HCT116 (cell line): ENCODE measurements around the gene FSIP1. TPM values are rescaled to one million over a fixed set of nuclear protein-coding genes. Genes with fewer than 3 reads are reported as not detected.

Experiments used
- ATAC-seq: fragments of 200-7000 bp; cut with Tn5 transposase; 2 replicates; pipeline ENCODE4 v1.9.1; 2020; ENCODE audit warnings: mild to moderate bottlenecking, moderate library complexity
- BruUV-seq: library from RNA; stranded (reverse); fragments of 400-500 nt; replicated peaks from 2 replicates; lab custom pipeline; 2021; lab: Mats Ljungman, UMichigan
- CTCF ChIA-PET: fragments of 300-600 bp; sonication (Branson Sonifier 250); formaldehyde crosslinking; loops from one replicate; lab custom pipeline; 2021; ENCODE audit warnings: antibody characterized with exemption; lab: Charles Lee
- POLR2A ChIA-PET: fragments of 300-600, 350-600 bp; sonication (Branson Sonifier 250); formaldehyde crosslinking; loops from one replicate; lab custom pipeline; 2021; ENCODE audit warnings: antibody characterized with exemption; lab: Charles Lee
- RAD21 ChIA-PET, 2 experiments: fragments of 300-600 bp; sonication (Branson Sonifier 250); formaldehyde crosslinking; loops; one replicate each; lab custom pipeline; 2023; ENCODE audit warnings: low total read pairs in 2 of 2; ENCODE audit not compliant: uncharacterized antibody in 2 of 2, unreplicated experiment in 2 of 2, low non-redundant PET in 1 of 2; lab: Charles Lee
- DNase-seq: peaks from one replicate; pipeline ENCODE4 v3.0.0-alpha.2; 2010; ENCODE audit warnings: low read depth, low spot score
- H2AFZ ChIP-seq: fragments of 200-600 bp; shearing (Covaris generic), sonication (generic); 2 replicates; pipeline ENCODE4 v1.6.1; 2017; ENCODE audit warnings: low read depth, mixed run types, mixed read lengths, antibody characterized with exemption, low read length; ENCODE audit not compliant: poor library complexity, severe bottlenecking
- H3K27ac ChIP-seq: 2 replicates; pipeline ENCODE4 v1.5.1; 2012; ENCODE audit warnings: low read depth, low read length
- H3K27me3 ChIP-seq: fragments of 200-600 bp; sonication (generic); 2 replicates; pipeline ENCODE4 v1.6.1; 2016; ENCODE audit warnings: mixed run types, low read length, mixed read lengths; ENCODE audit not compliant: insufficient read depth
- H3K36me3 ChIP-seq, 2 experiments: fragments of 200-500 bp in 1 of 2; fragments of 200-600 bp in 1 of 2; sonication (Bioruptor generic) in 1 of 2; sonication (generic) in 1 of 2; 2 replicates each; pipeline versions ENCODE4 v1.5.1 to v1.6.1; 2014 to 2016; ENCODE audit warnings: low read length in 2 of 2, inconsistent platforms in 1 of 2, mixed read lengths in 1 of 2, mixed run types in 1 of 2; ENCODE audit not compliant: insufficient read depth in 2 of 2, control insufficient read depth in 1 of 2
- H3K4me1 ChIP-seq, 2 experiments: fragments of 200-600 bp in 1 of 2; sonication (generic) in 1 of 2; 2 replicates each; pipeline versions ENCODE4 v1.5.1 to v1.6.1; 2012 to 2017; ENCODE audit warnings: low read length in 2 of 2, inconsistent platforms in 1 of 2, mild to moderate bottlenecking in 1 of 2, mixed read lengths in 1 of 2, mixed run types in 1 of 2, moderate library complexity in 1 of 2; ENCODE audit not compliant: insufficient read depth in 2 of 2, control insufficient read depth in 1 of 2
- H3K4me2 ChIP-seq: fragments of 200-600 bp; sonication (generic); 2 replicates; pipeline ENCODE4 v1.6.1; 2017; ENCODE audit warnings: mixed run types, low read length, mixed read lengths
- H3K4me3 ChIP-seq, 2 experiments: fragments of 200-600 bp in 1 of 2; sonication (generic) in 1 of 2; replicated peaks in 1 of 2; 2 replicates each; pipeline ENCODE4 v1.5.1; 2011 to 2016; ENCODE audit warnings: low read length in 2 of 2, control low read depth in 1 of 2, low read depth in 1 of 2, mild to moderate bottlenecking in 1 of 2, mixed read lengths in 1 of 2, mixed run types in 1 of 2
- H3K79me2 ChIP-seq: fragments of 200-600 bp; sonication (generic); 2 replicates; pipeline ENCODE4 v1.6.1; 2017; ENCODE audit warnings: mild to moderate bottlenecking, mixed run types, low read length, moderate library complexity, mixed read lengths; ENCODE audit not compliant: insufficient read depth
- H3K9ac ChIP-seq: fragments of 200-600 bp; sonication (generic); 2 replicates; pipeline ENCODE4 v1.6.1; 2016; ENCODE audit warnings: low read length, mixed read lengths
- H3K9me2 ChIP-seq: fragments of 200-600 bp; sonication (generic), shearing (Covaris generic); 2 replicates; pipeline ENCODE4 v1.6.1; 2017; ENCODE audit warnings: mixed run types, mild to moderate bottlenecking, moderate library complexity; ENCODE audit not compliant: insufficient read depth
- H3K9me3 ChIP-seq, 2 experiments: fragments of 200-500 bp in 1 of 2; fragments of 200-600 bp in 1 of 2; sonication (Bioruptor generic) in 1 of 2; sonication (generic) in 1 of 2; 2 replicates each; pipeline ENCODE4 v1.6.1; 2014 to 2017; ENCODE audit warnings: low read length in 2 of 2, mixed read lengths in 2 of 2, inconsistent platforms in 1 of 2, low read depth in 1 of 2, mild to moderate bottlenecking in 1 of 2, mixed run types in 1 of 2, moderate library complexity in 1 of 2; ENCODE audit not compliant: control insufficient read depth in 1 of 2, insufficient read depth in 1 of 2
- H4K20me1 ChIP-seq: fragments of 200-600 bp; sonication (generic), shearing (Covaris generic); 2 replicates; pipeline ENCODE4 v1.6.1; 2017; ENCODE audit warnings: mixed run types, mild to moderate bottlenecking, moderate library complexity; ENCODE audit not compliant: insufficient read depth
- CBX3 ChIP-seq: IDR thresholded peaks from 2 replicates; pipeline ENCODE4 v1.6.1; 2012; ENCODE audit warnings: low read depth
- EGR1 ChIP-seq: IDR thresholded peaks from 2 replicates; pipeline ENCODE4 v1.6.1; 2012; ENCODE audit warnings: low read depth
- EZH2phosphoT487 ChIP-seq: fragments of 200-600 bp; IDR thresholded peaks from 2 replicates; pipeline ENCODE4 v1.6.1; 2018; ENCODE audit warnings: antibody characterized with exemption, borderline replicate concordance
- FOSL1 ChIP-seq: IDR thresholded peaks from 2 replicates; pipeline ENCODE4 v1.6.1; 2012; ENCODE audit warnings: low read depth
- POLR2A ChIP-seq: IDR thresholded peaks from 2 replicates; pipeline ENCODE4 v1.7.0; 2011; ENCODE audit warnings: borderline replicate concordance; ENCODE audit not compliant: insufficient read depth, insufficient read length; ENCODE audit errors: extremely low read depth
- POLR2AphosphoS5 ChIP-seq: IDR thresholded peaks from 2 replicates; pipeline ENCODE4 v1.6.1; 2011; ENCODE audit warnings: mild to moderate bottlenecking, low read depth, low read length, moderate library complexity
- RAD21 ChIP-seq: IDR thresholded peaks from 2 replicates; pipeline ENCODE4 v1.6.1; 2012; ENCODE audit warnings: low read depth, mild to moderate bottlenecking
- SIN3A ChIP-seq: IDR thresholded peaks from 2 replicates; pipeline ENCODE4 v1.6.1; 2012; ENCODE audit warnings: low read depth
- SP1 ChIP-seq: IDR thresholded peaks from 2 replicates; pipeline ENCODE4 v1.6.1; 2012; ENCODE audit warnings: low read depth
- SRF ChIP-seq: IDR thresholded peaks from 2 replicates; pipeline ENCODE4 v1.6.1; 2012; ENCODE audit warnings: low read depth
- YY1 ChIP-seq: IDR thresholded peaks from 2 replicates; pipeline ENCODE4 v1.6.1; 2011; ENCODE audit warnings: low read length, low read depth, moderate library complexity, mild to moderate bottlenecking; ENCODE audit not compliant: insufficient replicate concordance; ENCODE audit errors: extremely low read depth
- intact Hi-C: fragments of 100-400 bp; cut with micrococcal nuclease; formaldehyde crosslinking; loops from 2 replicates; pipeline ENCODE4 v1.10.0; 2022
- total RNA-seq: library from RNA; stranded (reverse); gene quantifications from one replicate; pipeline ENCODE4 v1.2.1, GENCODE V29; 2021; ENCODE audit not compliant: unreplicated experiment
- TF ChIP-seq, protein P1 (sequence below), 3 experiments: fragments of 200-600 bp in 1 of 3; sonication (generic) in 1 of 3; IDR thresholded peaks in 2 of 3; conservative IDR thresholded peaks in 1 of 3; 2 replicates each; pipeline ENCODE4 v1.5.1; 2012 to 2017; ENCODE audit warnings: low read depth in 2 of 3, low read length in 2 of 3, antibody characterized with exemption in 1 of 3, borderline replicate concordance in 1 of 3, control low read depth in 1 of 3, mild to moderate bottlenecking in 1 of 3, mixed read lengths in 1 of 3, mixed run types in 1 of 3, moderate library complexity in 1 of 3; ENCODE audit not compliant: insufficient read depth in 1 of 3

FSIP1 gene
- total RNA-seq, 1 experiment from 2014 or later: 0.42 TPM

DNA sequence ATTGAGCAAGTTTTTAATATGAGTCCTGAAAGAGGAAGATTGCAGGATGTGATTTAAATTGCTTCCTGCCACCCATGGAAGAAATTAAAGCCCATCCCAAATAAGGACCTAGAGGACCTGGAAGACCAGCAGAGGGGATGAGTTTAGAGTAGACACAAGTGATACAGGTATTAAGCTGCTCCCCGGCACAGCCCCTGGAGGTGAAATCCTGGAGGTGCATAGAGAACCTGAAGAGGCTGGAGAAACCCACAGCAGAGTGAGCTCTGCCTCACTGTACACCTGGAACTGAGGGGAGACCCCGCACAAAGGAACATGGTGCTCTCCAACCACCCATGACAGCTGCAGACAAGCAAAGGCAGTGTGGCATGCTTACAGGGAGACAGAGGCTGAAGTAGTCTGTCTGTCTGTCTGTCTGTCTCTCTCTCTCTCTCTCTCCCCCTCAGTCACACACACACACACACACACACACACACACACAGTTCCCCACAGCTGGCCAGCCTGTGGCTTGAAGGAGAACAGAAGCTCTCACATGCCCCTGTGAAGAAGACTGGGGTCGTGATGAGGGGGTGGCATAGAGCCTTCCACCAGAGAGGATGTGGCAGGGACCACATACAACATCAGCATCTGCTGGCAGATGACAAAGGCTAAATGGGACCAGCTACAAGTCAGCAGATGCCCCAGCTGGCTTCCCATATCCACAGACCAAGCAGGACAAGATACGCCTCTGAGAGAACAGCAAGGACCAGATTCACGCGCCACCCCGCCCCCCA lies 38.1 kb downstream of the FSIP1 start:
- H2AFZ ChIP-seq: no peak overlapping the region
- no peaks in the 10 kb centered on the region for H3K4me1 ChIP-seq
- ChIA-PET RAD21 (no interaction called here), CTCF (interaction anchor here (1.5 to 1.8 kb wide), 2 partner anchors 13 to 59 kb away, joined by 3 to 14 read pairs; no protein-coding TSS in a partner anchor), POLR2A (interaction anchor here (0.5 kb wide), 1 partner anchor 587 kb away, joined by 3 read pairs; no protein-coding TSS in a partner anchor)
- intact Hi-C loops: no loop called here
- ATAC-seq (peak; percentile 46; the same call in 1 of the 2 replicates), DNase-seq (no peak)
- H3K9me3 ChIP-seq: no peaks in the 10 kb centered on the region
- TF ChIP-seq FOSL1 (no peak), EGR1 (no peak)
- TF ChIP-seq, protein P1, sequence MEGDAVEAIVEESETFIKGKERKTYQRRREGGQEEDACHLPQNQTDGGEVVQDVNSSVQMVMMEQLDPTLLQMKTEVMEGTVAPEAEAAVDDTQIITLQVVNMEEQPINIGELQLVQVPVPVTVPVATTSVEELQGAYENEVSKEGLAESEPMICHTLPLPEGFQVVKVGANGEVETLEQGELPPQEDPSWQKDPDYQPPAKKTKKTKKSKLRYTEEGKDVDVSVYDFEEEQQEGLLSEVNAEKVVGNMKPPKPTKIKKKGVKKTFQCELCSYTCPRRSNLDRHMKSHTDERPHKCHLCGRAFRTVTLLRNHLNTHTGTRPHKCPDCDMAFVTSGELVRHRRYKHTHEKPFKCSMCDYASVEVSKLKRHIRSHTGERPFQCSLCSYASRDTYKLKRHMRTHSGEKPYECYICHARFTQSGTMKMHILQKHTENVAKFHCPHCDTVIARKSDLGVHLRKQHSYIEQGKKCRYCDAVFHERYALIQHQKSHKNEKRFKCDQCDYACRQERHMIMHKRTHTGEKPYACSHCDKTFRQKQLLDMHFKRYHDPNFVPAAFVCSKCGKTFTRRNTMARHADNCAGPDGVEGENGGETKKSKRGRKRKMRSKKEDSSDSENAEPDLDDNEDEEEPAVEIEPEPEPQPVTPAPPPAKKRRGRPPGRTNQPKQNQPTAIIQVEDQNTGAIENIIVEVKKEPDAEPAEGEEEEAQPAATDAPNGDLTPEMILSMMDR (IDR thresholded peaks at IDR 0.05 in 2 of 3, conservative IDR thresholded peaks at IDR 0.05 in 1 of 3; ENCODE audit: borderline replicate concordance in 1 of 3, insufficient read depth in 1 of 3, low read depth in 2 of 3, low read length in 2 of 3): peak in 2 of 3 experiments; percentile 13 to 18; a peak in 2 of 6 replicates
- H3K4me3 ChIP-seq: no peak overlapping the region
- no peaks in the 10 kb centered on the region for H3K9me2 ChIP-seq
- no peaks in the 10 kb centered on the region for H3K27me3 ChIP-seq
- H3K36me3 ChIP-seq: no peaks in the 10 kb centered on the region
- H3K4me2 ChIP-seq: no peak overlapping the region
- no peaks in the 10 kb centered on the region for H3K79me2 ChIP-seq
- H4K20me1 ChIP-seq: no peaks in the 10 kb centered on the region
- no TSS peak for BruUV-seq
- H3K27ac ChIP-seq: no peak overlapping the region
- H3K9ac ChIP-seq: no peak overlapping the region

DNA sequence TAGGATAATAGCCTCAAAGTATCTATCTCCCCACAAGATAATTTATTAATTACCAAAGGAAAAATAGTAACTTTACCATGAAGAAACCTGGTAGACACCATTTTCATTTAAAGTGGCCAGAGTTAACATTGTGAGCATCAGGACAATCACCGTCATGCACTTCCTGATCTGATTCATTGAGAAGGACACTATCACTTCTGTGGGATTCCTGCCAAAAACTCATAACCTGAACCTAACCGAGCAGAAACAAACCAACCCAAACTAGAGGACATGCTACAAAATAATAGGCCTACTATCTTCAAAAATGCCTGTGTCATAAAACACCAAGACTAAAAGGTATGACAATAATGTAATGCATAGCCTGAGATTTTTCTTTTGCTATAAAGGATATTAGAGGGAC lies 39.0 kb downstream of the FSIP1 start:
- CTCF ChIA-PET: interaction anchor here (1.5 to 1.8 kb wide), 2 partner anchors 14 to 58 kb away, joined by 3 to 14 read pairs; no protein-coding TSS in a partner anchor
- no TSS peak for BruUV-seq
- no peak overlapping the region for H3K27ac ChIP-seq
- RAD21 ChIA-PET: no interaction called here
- H2AFZ ChIP-seq: no peak overlapping the region
- H3K4me2 ChIP-seq: no peak overlapping the region
- no peaks in the 10 kb centered on the region for H3K27me3 ChIP-seq
- POLR2A ChIA-PET: no interaction called here
- no peaks in the 10 kb centered on the region for H3K9me2 ChIP-seq
- H3K36me3 ChIP-seq: no peaks in the 10 kb centered on the region
- no peaks in the 10 kb centered on the region for H3K79me2 ChIP-seq
- DNase-seq (no peak), ATAC-seq (no peak)
- H3K4me3 ChIP-seq: no peak overlapping the region
- no peaks in the 10 kb centered on the region for H3K4me1 ChIP-seq
- no peaks in the 10 kb centered on the region for H3K9me3 ChIP-seq
- no peak overlapping the region for H3K9ac ChIP-seq
- intact Hi-C loops: no loop called here
- H4K20me1 ChIP-seq: no peaks in the 10 kb centered on the region
- TF ChIP-seq, protein P1 (IDR thresholded peaks at IDR 0.05 in 2 of 3, conservative IDR thresholded peaks at IDR 0.05 in 1 of 3; ENCODE audit: borderline replicate concordance in 1 of 3, insufficient read depth in 1 of 3, low read depth in 2 of 3, low read length in 2 of 3): no peak
- TF ChIP-seq SRF (no peak), SP1 (no peak), SIN3A (no peak), YY1 (no peak), FOSL1 (no peak), POLR2A (no peak), RAD21 (no peak), CBX3 (no peak), POLR2AphosphoS5 (no peak), EZH2phosphoT487 (no peak)
